Stimulated activated CD4-positive, alpha-beta T cell treated with anti-CD3 and anti-CD28 coated beads, TNF-alpha, amount 100 ng/mL, for 1 hour (primary cell): Measurements from ENCODE around the gene NLRP5.
A peak's percentile ranks its signal among the peaks of the same experiment; 100 is the strongest.
"Not testable (repeated sequence)": the region's sequence is repeated elsewhere in the genome, so short reads cannot be mapped to it uniquely, and the experiment has no call there.

Experiments used
- DNase-seq, 3 donors: peaks; one replicate each; pipeline ENCODE4 v3.0.0-alpha.2; 2020; ENCODE audit warnings: low read depth in 3 of 3, low spot score in 1 of 3

Gene NLRP5

DNA sequence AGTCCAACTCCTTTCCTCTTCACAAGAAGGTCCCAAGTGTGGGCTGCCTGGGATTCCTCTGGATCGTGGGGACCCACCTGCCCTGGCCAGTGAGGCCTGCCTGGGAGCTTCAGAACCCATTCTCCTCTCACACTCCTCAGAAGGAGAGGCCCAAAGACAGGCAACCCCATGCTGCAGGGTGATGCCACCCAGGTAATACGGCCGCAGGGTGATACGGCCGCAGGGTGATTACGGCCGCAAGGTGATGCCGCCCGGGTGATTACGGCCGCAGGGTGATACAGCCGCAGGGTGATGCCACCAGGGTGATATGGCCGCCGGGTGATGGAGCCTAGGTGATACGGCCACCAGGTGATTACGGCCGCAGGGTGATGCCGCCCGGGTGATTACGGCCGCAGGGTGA is 111.7 kb downstream of the NLRP5 start:
- not testable (repeated sequence) for DNase-seq

DNA sequence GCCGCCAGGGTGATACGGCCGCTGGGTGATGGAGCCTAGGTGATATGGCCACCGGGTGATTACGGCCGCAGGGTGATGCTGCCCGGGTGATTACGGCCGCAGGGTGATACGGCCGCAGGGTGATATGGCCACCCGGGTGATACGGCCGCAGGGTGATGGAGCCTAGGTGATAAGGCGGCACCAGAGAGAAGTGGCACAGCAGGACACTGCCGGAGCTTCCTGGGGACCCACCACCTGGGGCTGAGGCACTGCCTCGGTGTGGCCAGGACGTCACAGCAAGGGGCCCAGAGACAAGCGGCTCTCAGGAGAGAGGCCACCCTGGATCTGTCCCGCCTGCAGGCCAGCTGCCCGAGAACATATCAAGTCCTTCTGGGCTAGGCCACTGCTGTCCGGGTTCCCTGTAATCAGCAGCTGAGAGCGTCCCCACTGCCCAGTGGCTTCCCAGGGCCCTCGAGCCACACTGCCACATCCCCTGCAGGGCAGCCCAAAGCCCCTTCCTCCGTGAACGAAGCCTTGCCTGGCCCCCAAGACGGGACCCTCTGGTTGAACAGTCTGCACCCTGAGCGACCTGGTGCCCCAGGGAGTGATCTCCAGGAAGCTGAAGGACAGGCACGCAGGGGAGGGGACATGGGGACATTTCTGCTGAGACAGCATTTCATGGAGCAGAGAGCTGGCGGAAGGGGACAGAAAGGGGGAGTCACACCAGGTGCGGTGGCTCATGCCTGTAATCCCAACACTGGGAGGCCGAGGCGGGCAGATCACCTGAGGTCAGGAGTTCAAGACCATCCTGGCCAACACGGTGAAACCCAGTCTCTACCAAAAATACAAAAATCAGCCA is 112.4 kb downstream of the NLRP5 start:
- DNase-seq: no peak

DNA sequence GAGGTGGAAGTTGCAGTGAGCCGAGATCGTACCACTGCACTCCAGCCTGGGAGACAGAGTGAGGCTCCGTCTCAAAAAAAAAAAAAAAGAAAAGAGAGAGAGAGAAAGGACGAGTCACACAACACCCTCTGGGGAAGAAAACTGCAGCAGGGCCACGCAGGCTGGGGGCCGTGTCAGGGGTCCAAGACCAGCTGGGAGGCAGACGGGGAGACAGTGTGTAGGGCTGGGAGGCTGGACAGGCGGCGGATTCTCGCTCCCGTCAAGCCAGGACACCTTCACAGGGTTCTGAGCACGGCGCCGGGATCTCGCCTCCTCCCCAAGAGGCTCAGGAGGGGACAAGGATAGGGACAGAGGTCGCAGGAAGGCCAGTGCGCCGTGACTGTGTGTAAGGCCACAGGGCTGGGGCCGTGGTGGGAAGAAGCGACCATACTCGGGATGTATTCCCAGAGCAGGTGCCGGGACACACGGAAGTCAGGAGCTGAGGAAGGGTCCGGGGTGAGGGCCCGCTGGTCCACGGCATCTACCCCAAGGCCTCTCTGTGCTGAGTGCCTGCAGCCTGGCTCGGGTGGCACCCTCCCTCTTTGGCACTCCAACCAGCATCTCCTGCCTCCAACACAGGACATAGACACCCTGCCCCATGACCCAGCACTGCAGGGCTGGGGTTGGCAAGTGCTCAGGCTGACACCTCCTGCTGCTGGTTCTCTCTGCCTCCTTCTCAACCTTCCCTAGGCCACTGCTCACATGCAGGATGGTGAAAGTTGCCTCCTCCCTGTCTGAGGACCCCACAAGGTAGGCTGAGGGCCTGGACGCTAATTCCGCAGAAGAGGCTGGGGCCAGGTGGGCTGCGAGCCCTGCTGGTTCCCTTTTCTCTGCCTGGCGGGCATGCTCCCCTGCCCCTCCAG is 113.3 kb downstream of the NLRP5 start:
- DNase-seq: no peak

DNA sequence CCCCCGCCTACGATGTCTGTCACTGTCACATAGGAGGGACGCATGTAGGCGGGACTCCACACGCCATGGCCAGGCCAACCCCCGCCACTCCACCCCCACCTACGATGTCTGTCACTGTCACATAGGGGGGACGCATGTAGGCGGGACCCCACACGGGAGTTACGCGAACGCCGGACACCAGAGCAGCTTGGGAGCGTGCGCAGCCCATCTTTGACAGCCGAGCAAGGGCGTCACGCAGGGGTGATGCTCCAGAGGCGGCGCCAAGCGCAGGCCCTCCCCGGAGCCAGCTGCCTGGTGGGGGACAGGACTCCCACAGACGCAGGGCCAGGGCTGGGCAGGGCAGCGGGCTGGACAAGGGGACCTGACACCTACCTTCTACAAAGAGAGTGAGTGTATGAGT is 114.5 kb downstream of the NLRP5 start:
- no peak for DNase-seq

DNA sequence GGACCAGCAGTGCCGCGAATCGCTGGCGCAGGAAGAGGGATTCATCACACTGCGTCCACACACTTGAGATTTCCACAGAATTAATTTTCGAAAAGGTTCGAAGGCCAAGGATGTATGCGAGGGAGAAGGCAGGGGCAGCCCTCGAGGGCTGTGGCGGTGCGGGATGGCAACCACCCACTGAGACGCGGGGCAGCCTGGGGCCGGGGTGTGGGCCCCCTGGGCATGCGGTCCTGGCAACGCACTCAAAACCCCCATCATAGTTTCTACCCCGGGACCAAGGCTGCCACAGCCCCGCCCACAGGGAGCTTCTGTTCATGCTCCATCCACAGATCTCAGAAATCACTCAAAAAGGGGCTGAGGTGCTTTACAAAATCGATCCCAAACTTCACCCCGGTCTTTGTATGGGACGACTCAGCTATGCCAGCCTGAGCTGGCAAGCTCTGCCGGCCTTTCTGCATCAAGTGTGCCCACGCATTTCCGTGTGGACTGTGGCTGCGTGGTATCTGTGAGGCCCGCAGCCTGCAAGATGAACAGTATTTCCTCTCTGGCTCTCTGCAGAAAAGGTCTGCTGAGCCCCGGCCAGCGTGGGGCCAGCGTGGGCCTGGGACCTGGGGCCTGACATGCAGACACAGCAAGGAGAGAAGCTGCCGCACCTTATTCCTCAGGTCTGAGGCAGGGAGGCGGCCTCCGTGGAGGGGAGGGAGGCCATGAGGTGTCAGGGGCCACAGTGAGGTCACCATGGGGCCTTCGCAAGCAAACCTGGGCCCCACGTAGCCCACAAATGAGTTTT is 115.4 kb downstream of the NLRP5 start:
- no peak for DNase-seq

DNA sequence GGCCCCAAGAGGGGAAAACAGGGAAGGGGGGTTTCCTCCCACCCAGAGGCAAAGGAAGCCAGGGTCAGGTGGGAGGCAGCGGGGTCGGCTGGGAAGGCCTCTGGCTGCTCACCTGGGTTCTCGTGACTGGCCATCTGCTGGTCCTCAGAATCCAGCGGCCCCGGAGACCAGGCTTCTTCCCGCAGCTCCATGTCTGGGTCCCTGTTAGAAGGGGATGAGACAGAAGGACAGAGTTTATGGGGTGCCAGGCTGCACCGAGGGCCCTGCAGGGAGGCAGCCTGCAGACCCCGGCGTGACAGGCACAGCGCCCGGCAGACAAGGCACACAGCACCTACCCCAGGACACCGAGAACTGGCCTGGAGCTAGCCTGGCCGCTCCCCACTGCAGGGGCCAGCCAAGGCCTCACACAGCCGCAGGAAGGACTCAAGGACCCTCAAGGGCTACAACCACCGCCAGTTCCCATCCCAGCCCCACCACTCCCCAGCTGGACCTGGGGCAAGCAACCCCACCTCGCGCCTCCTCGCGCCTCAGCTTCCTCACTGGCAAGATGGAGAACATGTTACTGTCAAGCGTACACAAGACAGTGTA is 116.5 kb downstream of the NLRP5 start:
- no peak for DNase-seq

DNA sequence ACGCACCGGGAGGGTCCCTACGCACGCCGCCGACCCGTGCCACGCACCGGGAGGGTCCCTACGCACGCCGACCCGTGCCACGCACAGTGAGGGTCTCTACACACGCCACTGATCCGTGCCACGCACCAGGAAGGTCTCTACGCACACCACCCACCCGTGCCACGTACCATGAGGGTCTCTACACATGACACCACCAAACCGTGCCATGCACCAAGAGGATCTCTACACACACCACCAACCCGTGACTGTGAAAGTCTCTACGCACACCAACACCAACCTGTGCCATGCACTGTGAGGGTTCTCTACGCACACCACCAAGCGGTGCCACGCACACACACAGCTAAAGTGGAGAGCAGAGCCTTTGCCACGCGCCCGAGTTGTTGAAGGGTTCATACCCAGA is 117.8 kb downstream of the NLRP5 start:
- DNase-seq: no peak

DNA sequence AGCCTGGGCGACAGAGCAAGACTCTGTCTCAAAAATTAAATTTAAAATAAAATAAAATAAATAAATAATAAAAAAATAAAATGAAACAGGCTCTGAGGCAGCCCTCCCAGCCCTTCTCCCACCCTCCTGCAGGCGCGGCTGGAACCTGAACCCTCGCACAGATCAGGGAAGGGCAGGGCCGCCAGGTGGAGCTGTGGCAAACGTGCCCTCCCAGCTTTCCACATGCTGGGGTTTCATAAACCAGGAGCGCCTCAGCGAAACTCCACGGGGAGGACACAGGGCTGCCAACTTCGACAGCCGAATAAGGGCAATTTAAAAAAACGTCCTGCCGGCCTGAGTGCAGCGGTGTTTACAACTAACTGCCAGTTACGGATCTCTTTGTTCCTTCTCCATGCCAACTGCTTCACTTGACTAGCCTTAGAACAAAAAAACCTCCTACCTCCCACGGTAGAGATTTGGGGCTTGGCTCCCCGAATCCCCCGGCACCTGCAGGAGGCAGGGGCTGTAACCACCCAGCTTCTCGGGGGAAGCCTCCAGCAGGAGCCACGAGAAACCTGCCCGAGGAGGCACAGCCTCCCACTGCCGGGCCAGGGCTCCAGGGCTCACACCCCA is 118.6 kb downstream of the NLRP5 start:
- peak in 1 of 3 donors; percentile 34 for DNase-seq

DNA sequence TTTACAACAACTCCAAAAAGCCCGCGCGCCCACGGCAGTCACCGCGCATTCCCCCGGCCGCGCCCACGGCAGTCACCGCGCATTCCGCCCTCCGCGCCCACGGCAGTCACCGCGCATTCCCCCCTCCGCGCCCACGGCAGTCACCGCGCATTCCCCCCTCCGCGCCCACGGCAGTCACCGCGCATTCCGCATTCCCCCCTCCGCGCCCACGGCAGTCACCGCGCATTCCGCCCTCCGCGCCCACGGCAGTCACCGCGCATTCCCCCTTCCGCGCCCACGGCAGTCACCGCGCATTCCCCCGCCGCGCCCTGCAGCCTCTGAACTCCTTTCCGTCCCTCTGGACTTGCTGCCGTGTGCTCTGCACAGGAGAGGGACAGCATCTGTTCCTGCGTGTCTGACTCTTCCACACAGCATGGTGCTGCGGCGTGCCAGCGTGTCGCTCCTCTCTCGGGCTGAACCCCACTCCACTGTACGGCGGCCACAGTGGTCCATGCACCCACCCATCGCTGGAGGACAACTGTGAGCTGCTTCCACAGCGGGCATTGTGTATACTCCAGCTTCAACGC is 119.3 kb downstream of the NLRP5 start:
- not testable (repeated sequence) for DNase-seq

DNA sequence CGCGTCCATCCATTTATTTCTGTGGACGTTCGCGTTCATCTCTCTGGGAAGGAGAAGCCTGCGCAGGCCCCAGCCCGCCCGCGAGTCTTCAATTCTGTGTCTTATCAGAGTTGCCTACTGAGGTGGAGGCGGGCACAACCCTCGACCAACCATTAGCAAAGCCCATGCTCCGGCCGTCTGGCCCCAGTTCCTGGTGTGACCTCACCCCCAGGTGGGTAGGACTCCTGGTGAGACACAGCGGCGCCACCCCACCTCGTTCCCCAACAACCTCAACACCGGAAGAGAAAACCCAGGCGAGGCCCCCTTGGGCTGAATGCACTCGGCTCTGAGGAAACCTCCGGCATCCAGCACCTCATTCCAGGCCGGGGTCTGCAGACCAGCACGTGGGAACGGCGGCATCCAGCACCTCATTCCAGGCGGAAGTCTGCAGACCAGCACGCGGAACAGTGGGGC is 119.8 kb downstream of the NLRP5 start:
- no peak for DNase-seq

DNA sequence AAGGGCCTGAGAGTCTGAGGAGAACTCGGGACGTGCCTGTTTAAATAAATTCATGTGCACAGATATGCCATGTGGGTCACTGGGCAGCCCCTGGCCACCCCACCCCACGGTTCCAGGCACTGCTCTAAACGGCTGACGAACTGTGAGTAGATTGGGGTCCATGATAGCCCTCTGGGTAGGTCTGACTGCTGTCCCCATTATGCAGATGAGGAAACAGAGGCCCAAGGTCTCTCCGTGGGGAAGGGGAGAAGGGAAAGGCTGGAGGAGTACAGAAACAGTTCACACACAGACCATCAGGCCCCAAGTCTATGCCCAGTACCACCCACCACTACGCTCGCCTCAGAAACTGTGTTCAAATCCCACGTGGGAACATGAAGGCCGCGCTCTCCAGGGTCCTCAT is 120.4 kb downstream of the NLRP5 start:
- no peak for DNase-seq

DNA sequence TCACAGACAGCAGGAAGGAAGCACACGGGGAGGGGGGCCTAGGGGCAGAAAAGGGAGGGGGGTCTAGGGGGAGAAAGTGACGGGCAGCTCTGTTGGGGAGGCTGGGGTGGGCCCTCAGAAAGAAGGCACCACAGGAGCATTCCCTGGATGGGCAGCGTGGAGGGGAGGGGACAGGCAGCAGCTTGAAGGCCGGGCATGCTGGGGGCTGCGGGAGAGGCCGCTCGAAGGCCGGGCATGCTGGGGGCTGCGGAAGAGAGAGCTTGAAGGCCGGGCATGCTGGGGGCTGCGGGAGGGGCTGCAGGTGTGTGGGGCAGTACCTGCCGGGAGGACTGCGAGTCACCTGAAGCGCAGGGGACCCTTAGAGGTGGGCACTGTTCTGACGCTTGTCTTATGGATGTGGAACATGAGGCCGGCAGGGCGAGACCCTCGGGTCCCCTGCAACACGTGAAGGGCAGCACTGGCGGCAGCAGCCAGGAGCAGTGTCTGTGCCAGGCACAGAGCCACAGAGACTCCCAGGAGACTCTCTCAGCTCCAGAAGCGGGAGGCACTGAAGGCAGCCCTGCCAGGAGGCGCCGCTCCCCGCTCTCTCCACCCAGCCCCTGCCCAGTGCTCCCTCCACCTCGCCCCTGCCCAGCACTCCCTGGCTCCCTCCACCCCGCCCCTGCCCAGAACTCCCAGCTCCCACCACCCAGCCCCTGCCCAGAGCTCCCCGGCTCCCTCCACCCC is 121.2 kb downstream of the NLRP5 start:
- no peak for DNase-seq

DNA sequence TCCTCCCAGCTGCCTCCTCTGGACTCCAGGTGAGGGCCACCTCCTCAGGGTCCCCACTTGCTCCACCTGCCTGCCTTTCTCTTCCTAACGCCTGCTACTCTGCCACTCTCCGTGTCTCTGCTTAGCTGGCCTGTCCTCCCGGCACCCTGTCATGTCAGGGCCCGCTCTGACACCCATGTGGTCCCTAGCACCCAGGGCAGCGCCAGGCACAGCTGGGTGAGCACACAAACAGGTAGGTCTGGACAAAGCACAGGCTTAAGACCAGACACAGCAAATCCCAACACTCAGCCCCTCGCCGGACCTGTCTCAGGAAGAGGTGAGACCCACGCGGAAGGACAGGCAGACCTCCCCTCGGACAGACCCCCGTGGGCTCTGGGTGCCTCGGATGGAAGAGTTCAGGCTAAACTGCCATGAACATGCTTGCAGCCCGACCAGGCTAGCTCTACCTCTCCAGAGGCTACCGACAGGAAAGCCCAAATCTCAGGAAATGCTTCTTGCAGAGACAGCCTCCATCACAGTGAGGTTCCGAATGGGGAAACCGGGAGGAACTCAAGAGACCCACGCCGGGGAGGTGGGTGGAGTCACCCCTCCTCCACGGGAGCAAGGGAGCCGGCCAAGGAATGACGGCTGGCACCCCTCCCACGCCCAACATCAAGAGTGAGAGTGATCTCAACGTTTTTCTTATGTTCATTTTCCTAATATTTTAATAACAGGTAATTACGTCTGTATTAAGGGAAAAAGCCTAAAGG is 122.0 kb downstream of the NLRP5 start:
- DNase-seq: no peak

DNA sequence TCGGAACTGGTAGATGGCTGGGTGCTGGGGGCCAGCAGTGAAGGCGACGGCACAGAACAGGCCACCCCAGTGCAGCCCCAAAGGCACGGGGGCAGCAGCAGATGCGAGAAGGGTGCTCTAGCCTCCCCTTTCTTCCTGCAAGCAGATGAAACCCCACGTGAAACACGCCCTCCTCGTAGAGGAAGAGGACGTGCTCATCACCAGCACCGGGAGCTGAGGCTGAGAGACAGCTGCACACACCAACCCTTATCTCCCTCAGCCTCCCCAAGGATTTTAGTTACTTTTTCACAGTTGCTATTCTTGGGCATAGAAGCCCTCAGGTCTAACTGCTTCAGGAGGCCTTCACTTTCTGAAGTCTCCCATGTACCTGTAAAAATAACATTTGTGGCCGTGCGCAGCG is 122.7 kb downstream of the NLRP5 start:
- no peak for DNase-seq

DNA sequence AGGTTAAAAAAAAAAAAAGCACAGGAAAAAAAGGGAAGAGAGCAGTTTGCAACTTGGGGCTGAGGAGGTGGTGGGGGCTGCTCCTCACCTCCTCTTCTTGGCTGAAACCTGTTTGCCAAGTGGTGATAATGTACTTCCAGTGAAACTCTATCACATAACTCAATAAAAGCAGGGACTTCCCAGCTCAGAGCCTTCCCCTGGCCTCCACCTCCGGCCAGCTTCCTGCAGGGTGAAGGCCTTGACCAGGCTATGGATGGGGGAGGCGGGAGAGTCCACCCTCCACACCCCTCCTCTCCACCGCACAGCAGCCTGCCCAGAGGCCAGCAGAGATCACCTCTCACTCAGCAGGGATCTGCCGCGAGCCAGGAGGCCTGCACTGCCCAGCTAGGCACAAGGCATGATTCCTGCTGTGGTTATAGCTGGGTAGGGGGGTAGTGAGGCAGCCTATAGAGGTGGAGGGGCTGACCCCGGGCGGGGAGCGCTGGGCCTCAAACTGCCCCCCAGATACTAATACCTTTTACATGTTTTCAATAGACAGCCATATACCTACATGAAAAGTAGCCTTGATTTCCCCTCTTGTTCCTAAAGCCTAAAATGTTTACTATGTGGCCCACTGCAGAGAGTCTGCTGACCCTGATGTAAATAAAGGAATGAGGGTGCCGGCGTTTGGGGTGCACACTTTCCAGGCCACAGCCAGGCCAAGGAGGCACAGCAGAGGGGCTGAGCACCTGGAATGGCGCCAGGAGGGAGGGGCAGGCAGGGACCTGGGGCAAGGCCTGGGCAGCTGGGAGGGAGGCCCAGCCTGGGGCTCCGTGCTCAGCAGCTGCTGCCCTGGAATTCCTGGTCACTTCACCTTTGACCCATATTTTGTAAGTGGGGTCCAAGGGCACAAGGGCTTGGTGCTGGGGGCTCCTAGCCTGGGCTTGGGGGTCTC is 124.2 kb downstream of the NLRP5 start:
- no peak for DNase-seq
